ENCODE data around the gene WDR36.

Gene WDR36

GRCh38 chr5:111159845-111160244 lies 67.7 kb downstream of the WDR36 start:
- Histone ChIP-seq H3K36me3 (ENCODE audit: control insufficient read depth, low read length) (no peaks in the 10 kb centered on the region), H3K4me1 (ENCODE audit: control insufficient read depth, low read length) (no peaks in the 10 kb centered on the region), H4K20me1 (ENCODE audit: control insufficient read depth, insufficient read depth, low read depth, low read length) (no peaks in the 10 kb centered on the region), H3F3A (ENCODE audit: control insufficient read depth, insufficient read depth) (no peaks in the 10 kb centered on the region), H3K9me3 (ENCODE audit: control insufficient read depth, insufficient read depth, low read length) (no peaks in the 10 kb centered on the region), H3K27me3 (ENCODE audit: control insufficient read depth, low read length) (no peaks in the 10 kb centered on the region), H3K9me2 (replicated peaks; ENCODE audit: control insufficient read depth, low read length) (no peaks in the 10 kb centered on the region), H3K4me3 (ENCODE audit: low read length) (no peak overlapping the region), H3K4me2 (ENCODE audit: low read length) (no peak overlapping the region), H3K27ac (ENCODE audit: low read depth, low read length) (no peak overlapping the region), H3K79me2 (ENCODE audit: control insufficient read depth, low read length) (no peaks in the 10 kb centered on the region)
- TF ChIP-seq CTCF (IDR thresholded peaks at IDR 0.05; ENCODE audit: low read depth, low read length, poor library complexity, severe bottlenecking) (no peak), EZH2phosphoT487 (IDR thresholded peaks at IDR 0.05; ENCODE audit: borderline replicate concordance, low read length) (no peak)

- TF ChIP-seq CTCF (IDR thresholded peaks at IDR 0.05; ENCODE audit: low read depth, low read length, poor library complexity, severe bottlenecking) (no peak), EZH2phosphoT487 (IDR thresholded peaks at IDR 0.05; ENCODE audit: borderline replicate concordance, low read length) (no peak)
These were observed 70.9 kb downstream of the WDR36 start for GRCh38 chr5:111163000-111163399.

GRCh38 chr5:111165058-111165457 lies 72.9 kb downstream of the WDR36 start:
- no peaks in the 10 kb centered on the region for H3K9me3 ChIP-seq (ENCODE audit: control insufficient read depth, insufficient read depth, low read length)
- no peaks in the 10 kb centered on the region for H3K27me3 ChIP-seq (ENCODE audit: control insufficient read depth, low read length)
- no peaks in the 10 kb centered on the region for H3K79me2 ChIP-seq (ENCODE audit: control insufficient read depth, low read length)
- no peaks in the 10 kb centered on the region for H3K36me3 ChIP-seq (ENCODE audit: control insufficient read depth, low read length)
- no peak overlapping the region for H3K27ac ChIP-seq (ENCODE audit: low read depth, low read length)
- no peaks in the 10 kb centered on the region for H3F3A ChIP-seq (ENCODE audit: control insufficient read depth, insufficient read depth)
- no peaks in the 10 kb centered on the region for H3K9me2 ChIP-seq (replicated peaks; ENCODE audit: control insufficient read depth, low read length)
- H3K4me1 ChIP-seq (ENCODE audit: control insufficient read depth, low read length), result no peaks in the 10 kb centered on the region
- no peak overlapping the region for H3K4me2 ChIP-seq (ENCODE audit: low read length)
- TF ChIP-seq CTCF (IDR thresholded peaks at IDR 0.05; ENCODE audit: low read depth, low read length, poor library complexity, severe bottlenecking), result no peak
- TF ChIP-seq EZH2phosphoT487 (IDR thresholded peaks at IDR 0.05; ENCODE audit: borderline replicate concordance, low read length), result no peak
- H3K4me3 ChIP-seq (ENCODE audit: low read length), result no peak overlapping the region
- H4K20me1 ChIP-seq (ENCODE audit: control insufficient read depth, insufficient read depth, low read depth, low read length), result no peaks in the 10 kb centered on the region

More at GRCh38 chr5:111163000-111163399, 70.9 kb downstream of the WDR36 start:
- Histone ChIP-seq H3K36me3 (ENCODE audit: control insufficient read depth, low read length) (no peaks in the 10 kb centered on the region), H3K27ac (ENCODE audit: low read depth, low read length) (no peak overlapping the region), H3K4me1 (ENCODE audit: control insufficient read depth, low read length) (no peaks in the 10 kb centered on the region), H3K9me2 (replicated peaks; ENCODE audit: control insufficient read depth, low read length) (no peaks in the 10 kb centered on the region), H3K4me3 (ENCODE audit: low read length) (no peak overlapping the region), H3K27me3 (ENCODE audit: control insufficient read depth, low read length) (no peaks in the 10 kb centered on the region), H3K79me2 (ENCODE audit: control insufficient read depth, low read length) (no peaks in the 10 kb centered on the region), H4K20me1 (ENCODE audit: control insufficient read depth, insufficient read depth, low read depth, low read length) (no peaks in the 10 kb centered on the region), H3K9me3 (ENCODE audit: control insufficient read depth, insufficient read depth, low read length) (no peaks in the 10 kb centered on the region), H3K4me2 (ENCODE audit: low read length) (no peak overlapping the region), H3F3A (ENCODE audit: control insufficient read depth, insufficient read depth) (no peaks in the 10 kb centered on the region)

GRCh38 chr5:111167551-111167950 lies 75.4 kb downstream of the WDR36 start:
- no peak overlapping the region for H3K27ac ChIP-seq (ENCODE audit: low read depth, low read length)
- H3K36me3 ChIP-seq (ENCODE audit: control insufficient read depth, low read length), result no peaks in the 10 kb centered on the region
- no peak for TF ChIP-seq CTCF (IDR thresholded peaks at IDR 0.05; ENCODE audit: low read depth, low read length, poor library complexity, severe bottlenecking)
- no peak for TF ChIP-seq EZH2phosphoT487 (IDR thresholded peaks at IDR 0.05; ENCODE audit: borderline replicate concordance, low read length)
- no peaks in the 10 kb centered on the region for H3K9me3 ChIP-seq (ENCODE audit: control insufficient read depth, insufficient read depth, low read length)
- no peaks in the 10 kb centered on the region for H3K4me1 ChIP-seq (ENCODE audit: control insufficient read depth, low read length)
- H3K4me3 ChIP-seq (ENCODE audit: low read length), result no peak overlapping the region
- no peaks in the 10 kb centered on the region for H3K79me2 ChIP-seq (ENCODE audit: control insufficient read depth, low read length)
- no peak overlapping the region for H3K4me2 ChIP-seq (ENCODE audit: low read length)
- H3K27me3 ChIP-seq (ENCODE audit: control insufficient read depth, low read length), result no peaks in the 10 kb centered on the region
- no peaks in the 10 kb centered on the region for H4K20me1 ChIP-seq (ENCODE audit: control insufficient read depth, insufficient read depth, low read depth, low read length)
- H3K9me2 ChIP-seq (replicated peaks; ENCODE audit: control insufficient read depth, low read length), result no peaks in the 10 kb centered on the region
- no peaks in the 10 kb centered on the region for H3F3A ChIP-seq (ENCODE audit: control insufficient read depth, insufficient read depth)
